Urinary bladder (tissue), 4 donors: ENCODE data around the gene AK9. TPM values are rescaled to one million over a fixed set of nuclear protein-coding genes. Genes with fewer than 3 reads are reported as not detected.
"Not testable (repeated sequence)": the region's sequence is repeated elsewhere in the genome, so short reads cannot be mapped to it uniquely, and the experiment has no call there.

Experiments used
- DNase-seq: peaks from one replicate; pipeline ENCODE4 v3.0.0-alpha.2; 2015; ENCODE audit errors: extremely low spot score
- H3K27ac ChIP-seq: one replicate; pipeline ENCODE4 v1.5.1; 2013; ENCODE audit warnings: low read depth, mild to moderate bottlenecking, moderate library complexity
- H3K36me3 ChIP-seq: one replicate; pipeline ENCODE4 v1.6.1; 2013; ENCODE audit warnings: mild to moderate bottlenecking, moderate library complexity; ENCODE audit not compliant: insufficient read depth
- H3K4me1 ChIP-seq: one replicate; pipeline ENCODE4 v1.6.1; 2013; ENCODE audit warnings: mild to moderate bottlenecking, moderate library complexity; ENCODE audit not compliant: insufficient read depth
- H3K4me3 ChIP-seq: one replicate; pipeline ENCODE4 v1.5.1; 2013; ENCODE audit warnings: low read depth, low read length
- WGBS: extraction: QIAGEN DNeasy Blood & Tissue Kit; methylation state at CpG from one replicate; pipeline ENCODE4 v1.1.7; 2013; 5-methylcytosine and 5-hydroxymethylcytosine counted together
- polyA plus RNA-seq: library from polyadenylated mRNA; stranded (reverse); fragments of 200-250 nt; gene quantifications from one replicate; pipeline ENCODE4 v1.2.3, GENCODE V29; 2013
- total RNA-seq: library from RNA; depleted of rRNA; stranded (reverse); fragments of >200 nt; gene quantifications from one replicate; pipeline ENCODE4 v1.2.3, GENCODE V29; 2014
- donor health status: healthy with polysubstance abuse.
- donor health status: healthy.

The AK9 gene
- total RNA-seq (15.4 TPM), polyA plus RNA-seq (7.3 TPM)

GRCh38 chr6:109690737-109691621, at the start of gene AK9, which contains the start of gene FIG4:
AK9 (minus strand) TSS chr6:109691202; CDS start chr6:109675745, 15,457 bp downstream.
FIG4 (plus strand) TSS chr6:109691296; CDS start chr6:109691436, 140 bp downstream.
- under 1% methylated on average over 47 of the region's 47 CpGs for WGBS
- Histone ChIP-seq H3K36me3 (no peaks in the 10 kb centered on the region), H3K27ac (no peak within 1 kb of the TSS)

GRCh38 chr6:109740787-109741186, 49.8 kb upstream of the AK9 start:
- H3K36me3 ChIP-seq: peaks cover 3% of the 10 kb centered on the region
- H3K4me3 ChIP-seq: no peak overlapping the region
- 80% methylated on average over 7 of the region's 7 CpGs for WGBS
- H3K27ac ChIP-seq: no peak overlapping the region
- H3K4me1 ChIP-seq: no peaks in the 10 kb centered on the region
- no peak for DNase-seq

More at GRCh38 chr6:109690737-109691621, at the start of gene AK9, which contains the start of gene FIG4:
- DNase-seq: peak; percentile 91
- Histone ChIP-seq H3K4me1 (no peaks in the 10 kb centered on the region), H3K4me3 (peak within 1 kb of the TSS; percentile 61)

GRCh38 chr6:109739686-109740085, 48.7 kb upstream of the AK9 start:
- H3K36me3 ChIP-seq: peaks cover 3% of the 10 kb centered on the region
- 89% methylated on average over 3 of the region's 3 CpGs for WGBS

GRCh38 chr6:109738667-109739066, 47.7 kb upstream of the AK9 start:
- H3K36me3 ChIP-seq: peaks cover 3% of the 10 kb centered on the region
- H3K4me1 ChIP-seq: no peaks in the 10 kb centered on the region
- no peak overlapping the region for H3K4me3 ChIP-seq
- DNase-seq: no peak
- no peak overlapping the region for H3K27ac ChIP-seq
- WGBS: 90% methylated on average over 2 of the region's 2 CpGs

More at GRCh38 chr6:109739686-109740085, 48.7 kb upstream of the AK9 start:
- DNase-seq: no peak
- Histone ChIP-seq H3K27ac (no peak overlapping the region), H3K4me1 (no peaks in the 10 kb centered on the region), H3K4me3 (no peak overlapping the region)

- H3K27ac ChIP-seq: no peak overlapping the region
- H3K36me3 ChIP-seq: peaks cover 3% of the 10 kb centered on the region
- H3K4me1 ChIP-seq: no peaks in the 10 kb centered on the region
- no peak overlapping the region for H3K4me3 ChIP-seq
- 78% methylated on average over 1 of the region's 1 CpG for WGBS
- no peak for DNase-seq
Measured at GRCh38 chr6:109738255-109738654, 47.3 kb upstream of the AK9 start.

- Histone ChIP-seq H3K36me3 (peaks cover 3% of the 10 kb centered on the region), H3K4me3 (no peak overlapping the region), H3K27ac (no peak overlapping the region), H3K4me1 (no peaks in the 10 kb centered on the region)
- 59% methylated on average over 1 of the region's 1 CpG for WGBS
- DNase-seq: no peak
Measured at GRCh38 chr6:109736273-109737025, 45.4 kb upstream of the AK9 start.

GRCh38 chr6:109725250-109725649, 34.2 kb upstream of the AK9 start:
- H3K4me3 ChIP-seq, H3K36me3 ChIP-seq, H3K4me1 ChIP-seq, H3K27ac ChIP-seq, DNase-seq: not testable (repeated sequence)
- 95% methylated on average over 3 of the region's 3 CpGs for WGBS

- no peak overlapping the region for H3K27ac ChIP-seq
- DNase-seq: no peak
- WGBS: 87% methylated on average over 3 of the region's 3 CpGs
Measured at GRCh38 chr6:109722564-109723254, 31.7 kb upstream of the AK9 start.

GRCh38 chr6:109722011-109722410, 31.0 kb upstream of the AK9 start:
- Histone ChIP-seq H3K36me3 (no peaks in the 10 kb centered on the region), H3K4me1 (no peaks in the 10 kb centered on the region), H3K4me3 (no peak overlapping the region), H3K27ac (no peak overlapping the region)
- no peak for DNase-seq
- 86% methylated on average over 3 of the region's 3 CpGs for WGBS

More at GRCh38 chr6:109722564-109723254, 31.7 kb upstream of the AK9 start:
- no peak overlapping the region for H3K4me3 ChIP-seq
- no peaks in the 10 kb centered on the region for H3K36me3 ChIP-seq
- H3K4me1 ChIP-seq: no peaks in the 10 kb centered on the region

GRCh38 chr6:109720311-109720710, 29.3 kb upstream of the AK9 start:
- H3K4me3 ChIP-seq: no peak overlapping the region

GRCh38 chr6:109718991-109719390, 28.0 kb upstream of the AK9 start:
- no peaks in the 10 kb centered on the region for H3K4me1 ChIP-seq
- DNase-seq: no peak
- H3K36me3 ChIP-seq: no peaks in the 10 kb centered on the region
- 99% methylated on average over 5 of the region's 5 CpGs for WGBS
- no peak overlapping the region for H3K27ac ChIP-seq
- H3K4me3 ChIP-seq: no peak overlapping the region

More at GRCh38 chr6:109720311-109720710, 29.3 kb upstream of the AK9 start:
- no peak for DNase-seq
- 80% methylated on average over 3 of the region's 3 CpGs for WGBS
- no peaks in the 10 kb centered on the region for H3K36me3 ChIP-seq
- H3K27ac ChIP-seq: no peak overlapping the region
- H3K4me1 ChIP-seq: no peaks in the 10 kb centered on the region

GRCh38 chr6:109717971-109718370, 27.0 kb upstream of the AK9 start:
- Histone ChIP-seq H3K27ac (no peak overlapping the region), H3K4me3 (no peak overlapping the region), H3K36me3 (no peaks in the 10 kb centered on the region), H3K4me1 (no peaks in the 10 kb centered on the region)
- whole genome bisulfite sequencing: 81% methylated on average over 2 of the region's 2 CpGs
- DNase-seq: no peak

GRCh38 chr6:109715616-109716015, 24.6 kb upstream of the AK9 start:
- H3K27ac ChIP-seq: no peak overlapping the region
- WGBS: 81% methylated on average over 2 of the region's 2 CpGs
- H3K4me3 ChIP-seq: no peak overlapping the region
- no peaks in the 10 kb centered on the region for H3K4me1 ChIP-seq
- no peak for DNase-seq
- H3K36me3 ChIP-seq: no peaks in the 10 kb centered on the region
